Ascending aorta (tissue), 2 donors: ENCODE data around the gene CEP63. TPM values are rescaled to one million over a fixed set of nuclear protein-coding genes. Genes with fewer than 3 reads are reported as not detected.
"Not testable (repeated sequence)": the region's sequence is repeated elsewhere in the genome, so short reads cannot be mapped to it uniquely, and the experiment has no call there.

Experiments
- DNase-seq, 2 donors: peaks; one replicate each; pipeline ENCODE4 v3.0.0-alpha.2; 2019; ENCODE audit warnings: low spot score in 2 of 2
- H3K27ac ChIP-seq, 2 donors: fragments of 200-600 bp; sonication (generic); one replicate each; pipeline ENCODE4 v1.5.1; 2016 to 2017; ENCODE audit warnings: mild to moderate bottlenecking in 1 of 2
- H3K27me3 ChIP-seq: fragments of 200-600 bp; sonication (generic); one replicate; pipeline ENCODE4 v1.5.1; 2017
- H3K36me3 ChIP-seq, 2 donors: fragments of 200-600 bp; sonication (generic); one replicate each; pipeline ENCODE4 v1.5.1; 2016
- H3K4me1 ChIP-seq, 2 donors: fragments of 200-600 bp; sonication (generic); one replicate each; pipeline ENCODE4 v1.5.1; 2016 to 2017; ENCODE audit warnings: mild to moderate bottlenecking in 1 of 2
- H3K4me3 ChIP-seq, 2 donors: fragments of 200-600 bp; sonication (generic); one replicate each; pipeline ENCODE4 v1.5.1; 2016 to 2017; ENCODE audit warnings: mild to moderate bottlenecking in 1 of 2
- H3K9me3 ChIP-seq, 2 donors: fragments of 200-600 bp; sonication (generic); one replicate each; pipeline ENCODE4 v1.5.1; 2016
- intact Hi-C: fragments of 100-400 bp; cut with DNase I; formaldehyde crosslinking; loops from one replicate; pipeline ENCODE4 v1.15.1; 2023
- total RNA-seq: library from RNA; depleted of rRNA; stranded (reverse); fragments of >200 nt; gene quantifications from one replicate; pipeline ENCODE4 v1.1.0, GENCODE V29; 2016
- TF ChIP-seq, protein P1 (sequence below), 3 experiments: fragments of 200-600 bp in 2 of 3; fragments of 450-650 bp in 1 of 3; sonication (generic) in 2 of 3; IDR thresholded peaks; one replicate each; pipeline ENCODE4 v1.5.1; 2016 to 2019; ENCODE audit warnings: antibody characterized with exemption in 3 of 3, mild to moderate bottlenecking in 1 of 3, moderate library complexity in 1 of 3

The CEP63 gene
- total RNA-seq, 1 donor from 2014 or later: 5.3 TPM

DNA sequence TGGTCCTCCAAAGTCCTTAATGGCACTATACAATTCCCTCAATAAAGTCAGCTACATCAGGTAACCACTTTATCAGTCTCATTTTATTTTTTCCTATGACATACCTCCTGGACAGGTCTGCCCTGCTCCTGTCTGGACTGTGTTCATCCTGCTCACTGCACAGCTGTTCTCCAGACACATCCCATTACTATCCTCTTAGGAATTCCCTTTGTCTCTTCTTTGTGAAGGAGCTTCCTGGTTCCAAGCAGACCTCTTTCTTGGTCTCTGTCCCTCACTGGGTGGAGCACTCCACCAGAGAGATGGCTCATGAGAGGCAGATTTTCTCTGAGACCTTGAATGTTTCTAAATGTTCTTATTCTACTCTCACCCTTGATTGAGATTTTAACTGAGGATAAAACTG is 104.9 kb downstream of the CEP63 start:
- H3K4me3 ChIP-seq: no peak overlapping the region
- no peaks in the 10 kb centered on the region for H3K4me1 ChIP-seq
- intact Hi-C loops: no loop called here
- no peak for DNase-seq
- H3K9me3 ChIP-seq: no peaks in the 10 kb centered on the region
- H3K27me3 ChIP-seq: no peaks in the 10 kb centered on the region
- H3K36me3 ChIP-seq: no peaks in the 10 kb centered on the region
- TF ChIP-seq, protein P1, sequence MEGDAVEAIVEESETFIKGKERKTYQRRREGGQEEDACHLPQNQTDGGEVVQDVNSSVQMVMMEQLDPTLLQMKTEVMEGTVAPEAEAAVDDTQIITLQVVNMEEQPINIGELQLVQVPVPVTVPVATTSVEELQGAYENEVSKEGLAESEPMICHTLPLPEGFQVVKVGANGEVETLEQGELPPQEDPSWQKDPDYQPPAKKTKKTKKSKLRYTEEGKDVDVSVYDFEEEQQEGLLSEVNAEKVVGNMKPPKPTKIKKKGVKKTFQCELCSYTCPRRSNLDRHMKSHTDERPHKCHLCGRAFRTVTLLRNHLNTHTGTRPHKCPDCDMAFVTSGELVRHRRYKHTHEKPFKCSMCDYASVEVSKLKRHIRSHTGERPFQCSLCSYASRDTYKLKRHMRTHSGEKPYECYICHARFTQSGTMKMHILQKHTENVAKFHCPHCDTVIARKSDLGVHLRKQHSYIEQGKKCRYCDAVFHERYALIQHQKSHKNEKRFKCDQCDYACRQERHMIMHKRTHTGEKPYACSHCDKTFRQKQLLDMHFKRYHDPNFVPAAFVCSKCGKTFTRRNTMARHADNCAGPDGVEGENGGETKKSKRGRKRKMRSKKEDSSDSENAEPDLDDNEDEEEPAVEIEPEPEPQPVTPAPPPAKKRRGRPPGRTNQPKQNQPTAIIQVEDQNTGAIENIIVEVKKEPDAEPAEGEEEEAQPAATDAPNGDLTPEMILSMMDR (IDR thresholded peaks at IDR 0.05): no peak
- no peak overlapping the region for H3K27ac ChIP-seq

- no peaks in the 10 kb centered on the region for H3K4me1 ChIP-seq
- no peak overlapping the region for H3K27ac ChIP-seq
- H3K36me3 ChIP-seq: no peaks in the 10 kb centered on the region
- H3K4me3 ChIP-seq: no peak overlapping the region
- no peaks in the 10 kb centered on the region for H3K9me3 ChIP-seq
- TF ChIP-seq, protein P1 (IDR thresholded peaks at IDR 0.05): no peak
- intact Hi-C loops: no loop called here
- no peaks in the 10 kb centered on the region for H3K27me3 ChIP-seq
- no peak for DNase-seq
These were observed 106.9 kb downstream of the CEP63 start for GRCh38 chr3:134592806-134593205.

DNA sequence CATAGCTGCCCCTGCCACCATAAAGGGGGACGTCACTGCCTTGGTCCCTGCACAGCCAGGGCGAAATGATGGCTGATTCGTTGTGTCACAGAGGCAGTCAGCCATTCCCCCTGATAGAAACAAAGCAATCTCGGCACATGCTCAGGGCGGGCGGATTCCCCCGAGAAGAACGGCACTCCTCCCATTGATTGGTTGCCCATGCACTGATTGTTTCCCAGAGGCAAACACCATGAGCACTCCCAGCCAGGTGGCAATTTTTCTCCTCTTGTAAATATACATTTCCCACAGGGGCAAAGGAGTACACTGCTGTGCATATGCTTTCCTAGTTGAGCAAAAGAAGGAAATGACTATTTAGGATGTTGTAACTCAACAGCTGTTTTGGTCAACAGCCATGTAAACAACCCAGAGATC is 108.5 kb downstream of the CEP63 start:
- no peak for DNase-seq
- no peaks in the 10 kb centered on the region for H3K9me3 ChIP-seq
- TF ChIP-seq, protein P1 (IDR thresholded peaks at IDR 0.05): no peak
- no peaks in the 10 kb centered on the region for H3K36me3 ChIP-seq
- H3K27ac ChIP-seq: no peak overlapping the region
- intact Hi-C loops: no loop called here
- no peak overlapping the region for H3K4me3 ChIP-seq
- H3K4me1 ChIP-seq: no peaks in the 10 kb centered on the region
- no peaks in the 10 kb centered on the region for H3K27me3 ChIP-seq

DNA sequence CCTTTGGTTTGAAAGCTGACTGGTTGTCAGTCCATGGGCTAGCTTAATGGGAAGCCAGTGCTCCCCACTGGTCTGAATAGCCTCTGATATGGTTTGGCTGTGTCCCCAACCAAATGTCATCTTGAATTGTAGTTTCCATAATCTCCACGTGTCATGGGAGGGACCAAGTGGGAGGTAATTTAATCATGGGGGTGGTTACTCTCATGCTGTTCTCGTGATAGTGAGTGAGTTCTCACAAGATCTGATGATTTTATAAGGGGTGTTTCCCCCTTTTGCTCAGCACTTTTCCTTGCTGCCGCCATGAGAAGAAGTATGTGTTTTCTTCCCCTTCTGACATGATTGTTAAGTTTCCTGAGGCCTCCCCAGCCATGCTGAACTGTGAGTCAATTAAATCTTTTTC is 109.1 kb downstream of the CEP63 start:
- H3K4me3 ChIP-seq, H3K9me3 ChIP-seq, H3K27ac ChIP-seq, H3K36me3 ChIP-seq, H3K27me3 ChIP-seq, intact Hi-C loops, H3K4me1 ChIP-seq, DNase-seq: not testable (repeated sequence)

DNA sequence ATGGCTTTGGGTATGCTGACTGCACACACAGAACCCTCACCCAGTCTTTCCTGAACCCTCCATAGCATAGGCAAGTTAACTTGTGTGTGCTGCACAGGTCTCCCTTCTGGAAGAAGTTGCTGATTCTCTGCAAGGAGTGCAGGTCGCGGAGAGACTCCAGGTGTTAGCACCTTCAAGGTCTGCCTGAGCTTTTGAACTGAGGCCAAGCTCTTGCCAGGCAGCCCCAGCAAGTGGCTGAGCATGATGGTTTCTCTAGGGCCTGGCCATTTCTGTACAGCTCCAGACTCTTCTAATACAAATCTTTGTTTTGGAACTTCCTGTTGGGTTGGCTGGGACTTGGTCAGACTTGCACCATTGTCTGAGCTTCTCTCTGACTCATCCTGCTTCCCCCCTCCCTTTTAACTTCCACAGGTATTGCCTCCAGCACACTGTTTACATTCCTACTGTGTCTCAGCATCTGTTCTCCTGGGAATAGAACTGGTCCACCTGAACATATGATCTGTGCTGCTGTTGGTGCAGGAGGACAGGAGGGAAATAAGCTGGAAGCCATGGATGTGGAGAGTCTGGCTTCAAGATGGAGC is 111.6 kb downstream of the CEP63 start:
- Histone ChIP-seq H3K36me3 (no peaks in the 10 kb centered on the region), H3K27ac (no peak overlapping the region), H3K27me3 (no peaks in the 10 kb centered on the region), H3K4me1 (no peaks in the 10 kb centered on the region), H3K9me3 (no peaks in the 10 kb centered on the region), H3K4me3 (no peak overlapping the region)
- no peak for DNase-seq
- TF ChIP-seq, protein P1 (IDR thresholded peaks at IDR 0.05): no peak
- intact Hi-C loops: no loop called here

- TF ChIP-seq, protein P1 (IDR thresholded peaks at IDR 0.05): no peak
- H3K4me3 ChIP-seq: no peak overlapping the region
- H3K9me3 ChIP-seq: no peaks in the 10 kb centered on the region
- intact Hi-C loops: no loop called here
- no peak for DNase-seq
- H3K27me3 ChIP-seq: no peaks in the 10 kb centered on the region
- no peaks in the 10 kb centered on the region for H3K4me1 ChIP-seq
- H3K27ac ChIP-seq: no peak overlapping the region
- H3K36me3 ChIP-seq: no peaks in the 10 kb centered on the region
These were observed 113.1 kb downstream of the CEP63 start for GRCh38 chr3:134598763-134599545.
